ENCODE measurements around the gene AP3M1. TPM values are rescaled to one million over a fixed set of nuclear protein-coding genes. Genes with fewer than 3 reads are reported as not detected.

Gene AP3M1
- total RNA-seq, 1 donor from 2014 or later, result 33.1 TPM

DNA sequence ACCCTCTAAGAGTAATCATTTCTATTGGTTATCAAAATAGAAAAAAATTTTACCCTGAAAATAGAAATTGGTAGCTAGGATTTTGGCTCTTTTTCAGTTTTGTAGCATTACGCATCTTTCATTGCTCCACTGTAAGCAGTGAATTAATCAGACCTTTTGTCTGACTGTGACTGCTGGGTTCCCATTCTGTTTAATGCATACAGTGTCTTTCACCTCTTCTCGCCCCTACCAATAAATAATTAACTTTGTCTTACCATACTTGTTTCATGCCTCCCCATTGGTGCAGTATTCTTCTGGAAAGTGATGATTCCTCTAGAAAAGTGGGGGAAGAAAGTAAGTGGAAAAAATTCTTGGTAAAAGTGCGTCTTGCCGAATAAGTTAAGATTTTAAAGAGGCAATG lies 73.2 kb downstream of the AP3M1 start:
- Histone ChIP-seq H3K36me3 (peaks cover 52% of the 10 kb centered on the region), H3K27ac (no peak overlapping the region), H3K9me3 (no peaks in the 10 kb centered on the region), H3K27me3 (no peaks in the 10 kb centered on the region), H3K4me1 (peaks cover 18% of the 10 kb centered on the region), H3K4me3 (no peak overlapping the region)
- no peak for TF ChIP-seq CTCF (IDR thresholded peaks at IDR 0.05)
- DNase-seq, result no peak
- no peak for ATAC-seq
- intact Hi-C loops (cut with DNase I), result no loop called here

- H3K27ac ChIP-seq, result no peak overlapping the region
- no peaks in the 10 kb centered on the region for H3K9me3 ChIP-seq
- H3K4me3 ChIP-seq, result no peak overlapping the region
- ATAC-seq, result no peak
- TF ChIP-seq CTCF (IDR thresholded peaks at IDR 0.05), result no peak
- H3K36me3 ChIP-seq, result peaks cover 49% of the 10 kb centered on the region
- intact Hi-C loops (cut with DNase I), result no loop called here
- DNase-seq, result no peak
- H3K27me3 ChIP-seq, result no peaks in the 10 kb centered on the region
- H3K4me1 ChIP-seq, result peaks cover 18% of the 10 kb centered on the region
These were observed 73.7 kb downstream of the AP3M1 start for GRCh38 chr10:74076961-74077360.

DNA sequence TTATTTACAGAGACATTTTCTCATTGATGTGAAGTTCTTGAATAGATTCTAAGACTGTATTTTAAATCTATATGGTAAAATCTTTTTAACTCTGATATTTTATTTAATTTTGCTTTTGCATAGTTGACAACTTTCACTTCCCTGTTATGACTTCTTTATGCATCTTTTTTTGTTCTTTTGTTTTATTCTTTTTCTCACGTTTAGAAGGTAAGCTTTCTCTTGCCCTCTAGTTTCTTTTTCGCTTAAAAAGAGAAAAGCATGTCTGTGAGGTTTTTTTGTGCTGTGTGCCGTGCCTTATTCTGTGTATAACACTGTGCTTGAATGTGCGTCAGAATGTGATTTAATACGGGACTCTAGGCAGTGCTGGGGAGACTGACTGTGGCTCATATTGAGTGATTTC lies 74.7 kb downstream of the AP3M1 start:
- Histone ChIP-seq H3K4me1 (peaks cover 9% of the 10 kb centered on the region), H3K4me3 (no peak overlapping the region), H3K36me3 (peaks cover 52% of the 10 kb centered on the region), H3K9me3 (no peaks in the 10 kb centered on the region), H3K27me3 (no peaks in the 10 kb centered on the region), H3K27ac (no peak overlapping the region)
- ATAC-seq (no peak), DNase-seq (no peak)
- TF ChIP-seq CTCF (IDR thresholded peaks at IDR 0.05), result no peak
- intact Hi-C loops (cut with DNase I), result no loop called here

GRCh38 chr10:74072503-74072902 lies 78.1 kb downstream of the AP3M1 start:
- DNase-seq (no peak), ATAC-seq (no peak)
- intact Hi-C loops (cut with DNase I), result no loop called here
- peaks cover 52% of the 10 kb centered on the region for H3K36me3 ChIP-seq
- no peak for TF ChIP-seq CTCF (IDR thresholded peaks at IDR 0.05)
- no peaks in the 10 kb centered on the region for H3K9me3 ChIP-seq
- peaks cover 15% of the 10 kb centered on the region for H3K4me1 ChIP-seq
- H3K4me3 ChIP-seq, result no peak overlapping the region
- no peaks in the 10 kb centered on the region for H3K27me3 ChIP-seq
- no peak overlapping the region for H3K27ac ChIP-seq

DNA sequence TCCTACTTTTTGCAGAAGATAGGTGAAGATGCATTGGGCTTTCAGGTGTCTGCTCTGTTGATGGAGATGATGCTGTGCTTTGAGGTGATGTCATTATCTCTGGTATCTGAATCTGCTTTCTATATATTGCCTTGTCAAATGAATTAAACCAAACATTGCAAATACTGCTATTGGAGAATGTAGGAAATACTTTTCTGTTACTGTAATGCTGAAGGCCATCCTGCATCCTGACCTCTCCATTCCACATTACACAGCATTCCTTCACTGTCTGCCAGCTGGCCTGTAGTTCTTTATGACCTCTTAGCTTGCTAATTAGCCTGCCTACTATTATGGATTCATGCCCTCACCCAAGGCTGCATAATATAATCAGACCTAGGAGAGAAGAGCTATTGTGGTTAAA lies 79.5 kb downstream of the AP3M1 start:
- Histone ChIP-seq H3K27ac (no peak overlapping the region), H3K36me3 (peaks cover 44% of the 10 kb centered on the region), H3K9me3 (no peaks in the 10 kb centered on the region), H3K4me1 (peaks cover 15% of the 10 kb centered on the region), H3K4me3 (no peak overlapping the region), H3K27me3 (no peaks in the 10 kb centered on the region)
- DNase-seq, result no peak
- no peak for TF ChIP-seq CTCF (IDR thresholded peaks at IDR 0.05)
- intact Hi-C loops (cut with DNase I), result no loop called here
- peak; percentile 48 for ATAC-seq

Other genes starting within 250 kb of the AP3M1 start
- gene PLAU, start 239.7 kb downstream of the AP3M1 start, total RNA-seq, result 16.8 TPM
- 148 TPM for gene VCL, start 152.7 kb downstream of the AP3M1 start, total RNA-seq
- 53.0 TPM for gene ADK, start 393 bp upstream of the AP3M1 start, total RNA-seq

Data from upper lobe of right lung (tissue), 1 donor.